H1 (cell line): ENCODE results near the gene SGCE. TPM values are rescaled to one million over a fixed set of nuclear protein-coding genes. Genes with fewer than 3 reads are reported as not detected.

Experiments
- CTCF ChIA-PET: fragments of 300-600 bp; sonication (Branson Sonifier 250); formaldehyde crosslinking; loops from one replicate; lab custom pipeline; 2021; ENCODE audit not compliant: partially characterized antibody; lab: Charles Lee
- POLR2A ChIA-PET: fragments of 300-600 bp; sonication (Branson Sonifier 250); formaldehyde crosslinking; loops from one replicate; lab custom pipeline; 2021; ENCODE audit warnings: inconsistent platforms; ENCODE audit not compliant: partially characterized antibody; lab: Charles Lee
- DNase-seq, 2 experiments: peaks; one replicate each; pipeline versions ENCODE4 v3.0.0 to v3.0.0-alpha.2; 2010 to 2022; ENCODE audit warnings: low spot score in 2 of 2, low read depth in 1 of 2, mixed read lengths in 1 of 2
- FAIRE-seq: peaks from 2 replicates; lab custom pipeline; 2011; peaks lifted over from hg19 to GRCh38; lab: Jason Lieb, UNC
- H2AFZ ChIP-seq: 2 replicates; pipeline ENCODE4 v1.8.1; 2012; ENCODE audit warnings: low read length, inconsistent platforms
- H2AK5ac ChIP-seq: 2 replicates; pipeline ENCODE4 v1.6.1; 2013; ENCODE audit warnings: low read depth, low read length
- H2BK120ac ChIP-seq: replicated peaks from 2 replicates; pipeline ENCODE3; 2013; ENCODE audit warnings: low read depth, low read length, inconsistent platforms
- H2BK12ac ChIP-seq: 2 replicates; pipeline ENCODE4 v1.6.1; 2013; ENCODE audit warnings: low read depth, low read length
- H2BK15ac ChIP-seq: 2 replicates; pipeline ENCODE4 v1.6.1; 2013; ENCODE audit warnings: low read length
- H2BK20ac ChIP-seq: 2 replicates; pipeline ENCODE4 v1.6.1; 2013; ENCODE audit warnings: low read length
- H2BK5ac ChIP-seq: 2 replicates; pipeline ENCODE4 v1.6.1; 2013; ENCODE audit warnings: low read depth, low read length
- H3K14ac ChIP-seq: 2 replicates; pipeline ENCODE4 v1.6.1; 2013; ENCODE audit warnings: inconsistent platforms; ENCODE audit not compliant: insufficient read length
- H3K18ac ChIP-seq: 2 replicates; pipeline ENCODE4 v1.6.1; 2013; ENCODE audit warnings: low read length; ENCODE audit errors: extremely low read depth
- H3K23ac ChIP-seq: 2 replicates; pipeline ENCODE4 v1.6.1; 2013; ENCODE audit warnings: inconsistent platforms; ENCODE audit not compliant: insufficient read length
- H3K23me2 ChIP-seq: 2 replicates; pipeline ENCODE4 v1.6.1; 2013; ENCODE audit warnings: low read depth, low read length
- H3K27ac ChIP-seq: 2 replicates; pipeline ENCODE4 v1.6.1; 2011; ENCODE audit warnings: low read depth, low read length, inconsistent platforms
- H3K27me3 ChIP-seq, 4 experiments: replicated peaks in 1 of 4; 1 replicate in 1 of 4; 2 replicates in 3 of 4; pipeline versions ENCODE4 v1.6.1 to v1.8.1; 2011 to 2013; ENCODE audit warnings: low read length in 3 of 4, mild to moderate bottlenecking in 3 of 4, inconsistent platforms in 2 of 4, mixed read lengths in 2 of 4, moderate library complexity in 1 of 4; ENCODE audit not compliant: control insufficient read depth in 3 of 4, insufficient read depth in 3 of 4; ENCODE audit errors: extremely low read depth in 1 of 4
- H3K36me3 ChIP-seq, 4 experiments: 2 replicates each; pipeline versions ENCODE4 v1.6.1 to v1.8.1; 2011 to 2013; ENCODE audit warnings: mild to moderate bottlenecking in 4 of 4, low read length in 3 of 4, moderate library complexity in 2 of 4, control low read depth in 1 of 4, inconsistent platforms in 1 of 4; ENCODE audit not compliant: insufficient read depth in 4 of 4, control insufficient read depth in 2 of 4
- H3K4ac ChIP-seq: replicated peaks from 2 replicates; pipeline ENCODE3; 2013; ENCODE audit warnings: low read length, low read depth, mixed read lengths, inconsistent platforms; ENCODE audit not compliant: insufficient read length
- H3K4me1 ChIP-seq, 4 experiments: replicated peaks in 1 of 4; 1 replicate in 1 of 4; 2 replicates in 3 of 4; pipeline versions ENCODE4 v1.6.1 to v1.8.1; 2011 to 2013; ENCODE audit warnings: low read length in 3 of 4, inconsistent platforms in 2 of 4, mixed read lengths in 1 of 4; ENCODE audit not compliant: insufficient read depth in 4 of 4, control insufficient read depth in 3 of 4
- H3K4me2 ChIP-seq, 2 experiments: 2 replicates each; pipeline versions ENCODE4 v1.6.1 to v1.8.1; 2011 to 2013; ENCODE audit warnings: low read depth in 2 of 2, low read length in 2 of 2, control low read depth in 1 of 2, inconsistent platforms in 1 of 2, mild to moderate bottlenecking in 1 of 2; ENCODE audit not compliant: insufficient read depth in 1 of 2
- H3K4me3 ChIP-seq, 4 experiments: fragments of 200-600, 300-600 bp in 1 of 4; sonication (generic), shearing (Covaris generic), sonication (Bioruptor Twin) in 1 of 4; 2 replicates each; pipeline versions ENCODE4 v1.5.1 to v1.8.1; 2011 to 2016; ENCODE audit warnings: low read length in 4 of 4, low read depth in 3 of 4, control low read depth in 2 of 4, inconsistent platforms in 2 of 4, mild to moderate bottlenecking in 2 of 4, mixed read lengths in 1 of 4, moderate library complexity in 1 of 4; ENCODE audit not compliant: insufficient read depth in 2 of 4; ENCODE audit errors: extremely low read depth in 1 of 4
- H3K56ac ChIP-seq: replicated peaks from 2 replicates; pipeline ENCODE3; 2013; ENCODE audit warnings: low read depth, mild to moderate bottlenecking, mixed read lengths, low read length, inconsistent platforms; ENCODE audit not compliant: insufficient read length
- H3K79me1 ChIP-seq: 2 replicates; pipeline ENCODE4 v1.6.1; 2013; ENCODE audit warnings: low read depth, low read length, control low read depth
- H3K79me2 ChIP-seq, 2 experiments: 2 replicates each; pipeline versions ENCODE4 v1.6.1 to v1.8.1; 2012 to 2013; ENCODE audit warnings: low read length in 2 of 2, mild to moderate bottlenecking in 2 of 2, inconsistent platforms in 1 of 2; ENCODE audit not compliant: insufficient read depth in 2 of 2, control insufficient read depth in 1 of 2
- H3K9ac ChIP-seq, 4 experiments: replicated peaks in 1 of 4; 1 replicate in 1 of 4; 2 replicates in 3 of 4; pipeline versions ENCODE4 v1.6.1 to v1.8.1; 2011 to 2013; ENCODE audit warnings: low read depth in 3 of 4, low read length in 3 of 4, control low read depth in 2 of 4, mild to moderate bottlenecking in 2 of 4, moderate library complexity in 2 of 4, inconsistent platforms in 1 of 4; ENCODE audit errors: extremely low read depth in 1 of 4
- H3K9me3 ChIP-seq, 2 experiments: 2 replicates each; pipeline versions ENCODE4 v1.6.1 to v1.8.1; 2012 to 2013; ENCODE audit warnings: mild to moderate bottlenecking in 2 of 2, moderate library complexity in 2 of 2, control low read depth in 1 of 2, inconsistent platforms in 1 of 2, low read depth in 1 of 2, low read length in 1 of 2, mixed read lengths in 1 of 2; ENCODE audit not compliant: insufficient read depth in 2 of 2
- H4K20me1 ChIP-seq, 2 experiments: replicated peaks in 1 of 2; 2 replicates each; pipeline versions ENCODE3 to v1.8.1; 2011 to 2013; ENCODE audit warnings: inconsistent platforms in 2 of 2, low read length in 2 of 2, mild to moderate bottlenecking in 1 of 2; ENCODE audit not compliant: insufficient read depth in 2 of 2, control insufficient read depth in 1 of 2
- H4K5ac ChIP-seq: 2 replicates; pipeline ENCODE4 v1.6.1; 2013; ENCODE audit warnings: low read length, low read depth, mixed read lengths, inconsistent platforms; ENCODE audit not compliant: insufficient read length
- H4K8ac ChIP-seq: 2 replicates; pipeline ENCODE4 v1.8.0; 2013; ENCODE audit warnings: mild to moderate bottlenecking, moderate library complexity, low read length, inconsistent platforms; ENCODE audit not compliant: insufficient read depth; ENCODE audit errors: extremely low read depth
- H4K91ac ChIP-seq: replicated peaks from 2 replicates; pipeline ENCODE3; 2013; ENCODE audit warnings: low read length, mixed read lengths, inconsistent platforms; ENCODE audit not compliant: insufficient read length
- E2F6 ChIP-seq: IDR thresholded peaks from 2 replicates; pipeline ENCODE4 v1.6.1; 2012; ENCODE audit warnings: inconsistent platforms
- EZH2 ChIP-seq: fragments of 200-600 bp; sonication (generic); IDR thresholded peaks from 2 replicates; pipeline ENCODE4 v1.7.1; 2012; ENCODE audit warnings: low read depth, mild to moderate bottlenecking, moderate library complexity, low read length, inconsistent platforms; ENCODE audit not compliant: severe bottlenecking
- FOSL1 ChIP-seq: IDR thresholded peaks from 2 replicates; pipeline ENCODE4 v1.6.1; 2011; ENCODE audit warnings: mild to moderate bottlenecking, low read depth, low read length, moderate library complexity; ENCODE audit not compliant: insufficient read depth
- RXRA ChIP-seq: IDR thresholded peaks from 2 replicates; pipeline ENCODE4 v1.6.1; 2011; ENCODE audit warnings: low read depth, mild to moderate bottlenecking, low read length, moderate library complexity; ENCODE audit not compliant: insufficient read depth
- SIX5 ChIP-seq: IDR thresholded peaks from 2 replicates; pipeline ENCODE4 v1.6.1; 2011; ENCODE audit warnings: mild to moderate bottlenecking, low read depth, low read length
- TAF1 ChIP-seq: IDR thresholded peaks from 2 replicates; pipeline ENCODE4 v1.6.1; 2011; ENCODE audit warnings: mild to moderate bottlenecking, low read depth, low read length
- USF2 ChIP-seq: IDR thresholded peaks from 2 replicates; pipeline ENCODE4 v1.6.1; 2011; ENCODE audit warnings: low read length, improper control_type of control experiment
- WGBS, 2 experiments: shearing (Covaris generic) in 1 of 2; methylation state at CpG; one replicate each; pipeline versions ENCODE4 v1.1.6 to v1.1.7; 2013 to 2015; ENCODE audit warnings: low lambda C conversion rate in 2 of 2, mixed read lengths in 2 of 2, inconsistent platforms in 1 of 2, low coverage in 1 of 2, missing lambda C conversion rate in 1 of 2; ENCODE audit not compliant: insufficient replicate concordance in 2 of 2, insufficient coverage in 1 of 2, insufficient read length in 1 of 2; ENCODE audit errors: extremely low coverage in 1 of 2, missing lambda C conversion rate in 1 of 2; 5-methylcytosine and 5-hydroxymethylcytosine counted together
- polyA plus RNA-seq, 7 experiments: library from polyadenylated mRNA; depleted of rRNA in 3 of 7; stranded (reverse) in 5 of 7; unstranded in 2 of 7; fragments of >200 nt in 5 of 7; fragments of 200-250 nt in 2 of 7; gene quantifications; 1 replicate in 5 of 7; 2 replicates in 1 of 7; 4 replicates in 1 of 7; pipeline versions ENCODE4 v1.2.1 to v1.2.3, GENCODE V29; 2011 to 2013; ENCODE audit warnings: missing spikeins in 2 of 7, mixed read lengths in 2 of 7
- total RNA-seq: library from RNA; stranded (reverse); fragmentation: NEBNext Ultra II Directional; extraction: Animal tissue kit (Norgen Biotek cat#: 25700); gene quantifications from 2 replicates; pipeline ENCODE4 v1.2.1, GENCODE V29; 2021

SGCE gene
- total and polyA plus RNA-seq, 2 of the 8 experiments (the other 6 are each of a cell fraction or from before 2014, with no cell fraction given), result 12.8 to 25.0 TPM

GRCh38 chr7:94666879-94667587, 11.1 kb upstream of the SGCE start:
- H2BK12ac ChIP-seq, result no peak overlapping the region
- no peak overlapping the region for H3K4me3 ChIP-seq
- H3K27ac ChIP-seq, result no peak overlapping the region
- peaks cover 5 to 7% of the 10 kb centered on the region in 2 experiments; a peak in 2 of 4 replicates for H3K9me3 ChIP-seq
- H2BK20ac ChIP-seq, result no peak overlapping the region
- no peaks in the 10 kb centered on the region for H3K27me3 ChIP-seq
- CTCF ChIA-PET, result interaction anchor here (0.6 kb wide), 1 partner anchor 11 kb away, joined by 4 read pairs; the partner anchor contains the start of gene SGCE
- H3K23ac ChIP-seq, result no peak overlapping the region
- H2BK5ac ChIP-seq, result no peak overlapping the region
- no peak overlapping the region for H3K18ac ChIP-seq
- H3K23me2 ChIP-seq, result no peaks in the 10 kb centered on the region
- H3K56ac ChIP-seq, result no peak overlapping the region
- H3K4me2 ChIP-seq, result no peak overlapping the region
- no peak overlapping the region for H4K91ac ChIP-seq
- H2AK5ac ChIP-seq, result no peak overlapping the region
- H4K20me1 ChIP-seq, result no peaks in the 10 kb centered on the region
- H3K79me2 ChIP-seq, result peaks cover 0 to 6% of the 10 kb centered on the region in 2 experiments; a peak in 2 of 4 replicates
- POLR2A ChIA-PET, result no interaction called here
- no peak for DNase-seq
- no peak overlapping the region for H4K5ac ChIP-seq
- no peaks in the 10 kb centered on the region for H3K4me1 ChIP-seq
- H2AFZ ChIP-seq, result no peak overlapping the region
- no peak overlapping the region for H3K4ac ChIP-seq
- no peak for FAIRE-seq
- H4K8ac ChIP-seq, result no peak overlapping the region
- H3K14ac ChIP-seq, result no peak overlapping the region
- no peak overlapping the region for H2BK120ac ChIP-seq
- no peak overlapping the region for H3K9ac ChIP-seq
- WGBS, 2 experiments, result 92% methylated on average over 3 of the region's 3 CpGs; no CpG with 5 or more reads in 1 of the 2 experiments
- peaks cover 0 to 2% (median 1%) of the 10 kb centered on the region in 4 experiments; a peak in 3 of 8 replicates for H3K36me3 ChIP-seq
- no peak overlapping the region for H2BK15ac ChIP-seq
- H3K79me1 ChIP-seq, result peaks cover 2% of the 10 kb centered on the region; the same call in 1 of the 2 replicates
- no peak for TF ChIP-seq TAF1
- TF ChIP-seq RXRA, result no peak
- TF ChIP-seq SIX5, result no peak
- no peak for TF ChIP-seq E2F6
- no peak for TF ChIP-seq EZH2
- no peak for TF ChIP-seq FOSL1
- TF ChIP-seq USF2, result no peak
